ENCODE data around the gene ADAM33. TPM values are rescaled to one million over a fixed set of nuclear protein-coding genes. Genes with fewer than 3 reads are reported as not detected.

ADAM33 gene
- polyA plus RNA-seq, 3 donors, result not detected

- Histone ChIP-seq H3K9me3 (replicated peaks in 1 of 2; ENCODE audit: control insufficient read depth in 1 of 2, insufficient read depth in 1 of 2, low read length in 2 of 2) (no peaks in the 10 kb centered on the region), H3K4me1 (ENCODE audit: control insufficient read depth in 1 of 2, insufficient read depth in 2 of 2, low read length in 2 of 2) (peaks cover 12 to 13% of the 10 kb centered on the region in 2 donors), H3K79me2 (ENCODE audit: insufficient read depth, low read length) (no peaks in the 10 kb centered on the region), H3K36me3 (replicated peaks in 1 of 2; ENCODE audit: control insufficient read depth in 1 of 2, insufficient read depth in 2 of 2, low read length in 2 of 2) (no peaks in the 10 kb centered on the region), H3K9ac (ENCODE audit: insufficient read depth, low read length, poor library complexity, severe bottlenecking) (no peak overlapping the region), H3K27ac (ENCODE audit: low read depth in 1 of 2, low read length in 2 of 2) (no peak overlapping the region), H2AFZ (ENCODE audit: insufficient read depth, low read depth, low read length, poor library complexity, severe bottlenecking) (no peak overlapping the region), H3K27me3 (ENCODE audit: control insufficient read depth in 2 of 2, insufficient read depth in 2 of 2, low read length in 2 of 2) (peaks cover 18 to 74% of the 10 kb centered on the region in 2 donors), H4K20me1 (ENCODE audit: insufficient read depth, low read length) (no peaks in the 10 kb centered on the region), H3K4me2 (replicated peaks; ENCODE audit: extremely low read depth, low read length, poor library complexity, severe bottlenecking) (no peak overlapping the region), H3K4me3 (replicated peaks in 1 of 3; ENCODE audit: low read depth in 2 of 3, low read length in 3 of 3) (no peak overlapping the region)
- no peak overlapping the region for H3K27ac Mint-ChIP-seq
- peaks cover 61 to 82% (median 72%) of the 10 kb centered on the region in 3 donors for H3K27me3 Mint-ChIP-seq (ENCODE audit: low read depth in 3 of 3)
- intact Hi-C loops (cut with micrococcal nuclease), result loop anchor here (2.0 to 5.0 kb wide), 4 partner anchors 70 to 180 kb away; no protein-coding TSS in a partner anchor
- WGBS (ENCODE audit: insufficient coverage), result 90% methylated on average over 7 of the region's 8 CpGs
- H3K9me3 Mint-ChIP-seq, result peaks cover 0 to 10% (median 4%) of the 10 kb centered on the region in 7 donors
- H3K4me1 Mint-ChIP-seq, result peaks cover 16% of the 10 kb centered on the region
- DNase-seq, result no peak
- peaks cover 0 to 3% of the 10 kb centered on the region in 2 donors for H3K36me3 Mint-ChIP-seq
- TF ChIP-seq CTCF (IDR thresholded peaks at IDR 0.05), result no peak
- H3K4me3 Mint-ChIP-seq, result no peak overlapping the region
Observed at GRCh38 chr20:3677733-3678132, 4.1 kb downstream of the ADAM33 start.

GRCh38 chr20:3674995-3675900 is 6.6 kb downstream of the ADAM33 start:
- H3K9ac ChIP-seq (ENCODE audit: insufficient read depth, low read length, poor library complexity, severe bottlenecking), result no peak overlapping the region
- H3K27me3 ChIP-seq (ENCODE audit: control insufficient read depth in 2 of 2, insufficient read depth in 2 of 2, low read length in 2 of 2), result peaks cover 9 to 74% of the 10 kb centered on the region in 2 donors
- Mint-ChIP-seq H3K36me3 (peaks cover 0 to 3% of the 10 kb centered on the region in 2 donors), H3K9me3 (peaks cover 0 to 9% (median 2%) of the 10 kb centered on the region in 7 donors), H3K4me1 (peaks cover 9% of the 10 kb centered on the region), H3K27me3 (ENCODE audit: low read depth in 3 of 3) (peaks cover 49 to 80% (median 68%) of the 10 kb centered on the region in 3 donors), H3K27ac (no peak overlapping the region), H3K4me3 (peak overlapping the region in 1 of 2 donors; percentile 66)
- intact Hi-C loops (cut with micrococcal nuclease), result loop anchor here in 1 of 2 donors (5.0 kb wide), 2 partner anchors 72 to 182 kb away; no protein-coding TSS in a partner anchor
- H3K9me3 ChIP-seq (replicated peaks in 1 of 2; ENCODE audit: control insufficient read depth in 1 of 2, insufficient read depth in 1 of 2, low read length in 2 of 2), result no peaks in the 10 kb centered on the region
- no peaks in the 10 kb centered on the region for H3K79me2 ChIP-seq (ENCODE audit: insufficient read depth, low read length)
- TF ChIP-seq CTCF (IDR thresholded peaks at IDR 0.05), result no peak
- no peak overlapping the region for H2AFZ ChIP-seq (ENCODE audit: insufficient read depth, low read depth, low read length, poor library complexity, severe bottlenecking)
- WGBS (ENCODE audit: insufficient coverage), result 47% methylated on average over 9 of the region's 13 CpGs
- no peak overlapping the region for H3K4me2 ChIP-seq (replicated peaks; ENCODE audit: extremely low read depth, low read length, poor library complexity, severe bottlenecking)
- no peak overlapping the region for H3K4me3 ChIP-seq (replicated peaks in 1 of 3; ENCODE audit: low read depth in 2 of 3, low read length in 3 of 3)
- no peak overlapping the region for H3K27ac ChIP-seq (ENCODE audit: low read depth in 1 of 2, low read length in 2 of 2)
- H4K20me1 ChIP-seq (ENCODE audit: insufficient read depth, low read length), result no peaks in the 10 kb centered on the region
- no peak for DNase-seq
- peaks cover 8 to 9% of the 10 kb centered on the region in 2 donors for H3K4me1 ChIP-seq (ENCODE audit: control insufficient read depth in 1 of 2, insufficient read depth in 2 of 2, low read length in 2 of 2)
- H3K36me3 ChIP-seq (replicated peaks in 1 of 2; ENCODE audit: control insufficient read depth in 1 of 2, insufficient read depth in 2 of 2, low read length in 2 of 2), result no peaks in the 10 kb centered on the region

All from CD14-positive monocyte (primary cell).